Liver (tissue), 9 donors: Measurements from ENCODE around the gene WDR86. TPM values are rescaled to one million over a fixed set of nuclear protein-coding genes. Genes with fewer than 3 reads are reported as not detected.

Source experiments
- DNase-seq: peaks from one replicate; pipeline ENCODE4 v3.0.0-alpha.2; 2017; ENCODE audit warnings: low spot score
- H3K27ac ChIP-seq, 2 donors: one replicate each; pipeline ENCODE4 v1.7.0; 2013; ENCODE audit warnings: inconsistent platforms in 2 of 2, low read length in 2 of 2, control low read depth in 1 of 2, low read depth in 1 of 2, mild to moderate bottlenecking in 1 of 2
- H3K27me3 ChIP-seq, 4 donors: one replicate each; pipeline versions ENCODE4 v1.6.1 to v1.7.0; 2013; ENCODE audit warnings: low read length in 3 of 4, inconsistent platforms in 1 of 4, mild to moderate bottlenecking in 1 of 4, moderate library complexity in 1 of 4; ENCODE audit not compliant: control insufficient read depth in 4 of 4, insufficient read depth in 4 of 4
- H3K36me3 ChIP-seq, 4 donors: one replicate each; pipeline versions ENCODE4 v1.6.1 to v1.7.0; 2013; ENCODE audit warnings: low read length in 3 of 4, mild to moderate bottlenecking in 3 of 4, low read depth in 1 of 4, moderate library complexity in 1 of 4; ENCODE audit not compliant: control insufficient read depth in 4 of 4, insufficient read depth in 3 of 4
- H3K4me1 ChIP-seq, 4 donors: one replicate each; pipeline versions ENCODE4 v1.6.1 to v1.7.0; 2013; ENCODE audit warnings: low read length in 3 of 4, mild to moderate bottlenecking in 3 of 4, moderate library complexity in 1 of 4; ENCODE audit not compliant: control insufficient read depth in 4 of 4, insufficient read depth in 4 of 4
- H3K4me3 ChIP-seq, 3 donors: one replicate each; pipeline versions ENCODE4 v1.6.1 to v1.7.0; 2013; ENCODE audit warnings: low read length in 3 of 3, control low read depth in 1 of 3, low read depth in 1 of 3, mild to moderate bottlenecking in 1 of 3
- H3K9ac ChIP-seq, 2 donors: one replicate each; pipeline ENCODE4 v1.7.0; 2013; ENCODE audit warnings: low read length in 2 of 2, mild to moderate bottlenecking in 2 of 2, moderate library complexity in 2 of 2, control low read depth in 1 of 2, low read depth in 1 of 2
- H3K9me3 ChIP-seq, 4 donors: one replicate each; pipeline versions ENCODE4 v1.6.1 to v1.7.0; 2013; ENCODE audit warnings: low read length in 3 of 4; ENCODE audit not compliant: control insufficient read depth in 4 of 4
- FOXA1 ChIP-seq: IDR thresholded peaks from 2 replicates; pipeline ENCODE4 v1.6.1; 2016; ENCODE audit warnings: antibody characterized with exemption
- FOXA2 ChIP-seq: IDR thresholded peaks from 2 replicates; pipeline ENCODE4 v1.6.1; 2016; ENCODE audit warnings: antibody characterized with exemption
- HNF4A ChIP-seq, 2 donors: conservative IDR thresholded peaks; 2 replicates each; pipeline ENCODE4 v1.6.1; 2016; ENCODE audit warnings: antibody characterized with exemption in 2 of 2, mild to moderate bottlenecking in 2 of 2
- HNF4G ChIP-seq: IDR thresholded peaks from 2 replicates; pipeline ENCODE4 v1.6.1; 2016; ENCODE audit warnings: antibody characterized with exemption
- JUND ChIP-seq, 2 donors: IDR thresholded peaks; 2 replicates each; pipeline ENCODE4 v1.6.1; 2016; ENCODE audit warnings: antibody characterized with exemption in 2 of 2
- NR2F2 ChIP-seq: IDR thresholded peaks from 2 replicates; pipeline ENCODE4 v1.6.1; 2016; ENCODE audit warnings: antibody characterized with exemption
- RAD21 ChIP-seq, 2 donors: IDR thresholded peaks; 2 replicates each; pipeline ENCODE4 v1.6.1; 2016; ENCODE audit warnings: antibody characterized with exemption in 2 of 2, mild to moderate bottlenecking in 2 of 2
- RXRA ChIP-seq, 2 donors: IDR thresholded peaks; 2 replicates each; pipeline ENCODE4 v1.6.1; 2017 to 2018; ENCODE audit warnings: antibody characterized with exemption in 2 of 2, mild to moderate bottlenecking in 1 of 2
- SP1 ChIP-seq: IDR thresholded peaks from 2 replicates; pipeline ENCODE4 v1.6.1; 2018; ENCODE audit warnings: antibody characterized with exemption, mild to moderate bottlenecking
- TAF1 ChIP-seq: conservative IDR thresholded peaks from 2 replicates; pipeline ENCODE4 v1.6.1; 2016; ENCODE audit warnings: antibody characterized with exemption, mild to moderate bottlenecking
- YY1 ChIP-seq: IDR thresholded peaks from 2 replicates; pipeline ENCODE4 v1.6.1; 2016; ENCODE audit warnings: antibody characterized with exemption, mild to moderate bottlenecking
- WGBS: extraction: QIAGEN DNeasy Blood & Tissue Kit; methylation state at CpG from one replicate; pipeline ENCODE4 v1.1.7; 2013; 5-methylcytosine and 5-hydroxymethylcytosine counted together
- polyA plus RNA-seq, 2 donors: library from polyadenylated mRNA; stranded (reverse) in 1 of 2; unstranded in 1 of 2; fragments of 200-250 nt in 1 of 2; fragments of >200 nt in 1 of 2; fragmentation: Nextera tagmentation in 1 of 2; extraction: Ambion mirVana in 1 of 2; gene quantifications; one replicate each; pipeline versions ENCODE4 v1.2.1 to v1.2.3, GENCODE V29; 2013 to 2015
- total RNA-seq, 2 donors: library from RNA; depleted of rRNA; stranded (reverse); fragments of >200 nt; gene quantifications; one replicate each; pipeline ENCODE4 v1.2.3, GENCODE V29; 2014
- TF ChIP-seq, protein P1 (sequence below): IDR thresholded peaks from 2 replicates; pipeline ENCODE4 v1.6.1; 2016; ENCODE audit warnings: antibody characterized with exemption, mild to moderate bottlenecking
- TF ChIP-seq, protein P2 (sequence below): IDR thresholded peaks from 2 replicates; pipeline ENCODE4 v1.6.1; 2016; ENCODE audit warnings: antibody characterized with exemption
- TF ChIP-seq, protein P3 (sequence below): IDR thresholded peaks from 2 replicates; pipeline ENCODE4 v1.6.1; 2016; ENCODE audit warnings: antibody characterized with exemption
- TF ChIP-seq, protein P4 (sequence below): fragments of 150-350 bp; IDR thresholded peaks from 2 replicates; pipeline ENCODE4 v1.5.1; 2017; ENCODE audit warnings: improper control_type of control experiment, low read depth, low read length; ENCODE audit not compliant: missing input control
- TF ChIP-seq, protein P5 (sequence below): IDR thresholded peaks from 2 replicates; pipeline ENCODE4 v1.6.1; 2016; ENCODE audit warnings: antibody characterized with exemption
- donor health status: healthy.
- donor health status: healthy.
- donor health status: healthy.
- donor health status: healthy.
- donor health status: healthy.

The WDR86 gene
- total and polyA plus RNA-seq, 4 donors, result 0.35 to 4.9 (median 0.77) TPM

DNA sequence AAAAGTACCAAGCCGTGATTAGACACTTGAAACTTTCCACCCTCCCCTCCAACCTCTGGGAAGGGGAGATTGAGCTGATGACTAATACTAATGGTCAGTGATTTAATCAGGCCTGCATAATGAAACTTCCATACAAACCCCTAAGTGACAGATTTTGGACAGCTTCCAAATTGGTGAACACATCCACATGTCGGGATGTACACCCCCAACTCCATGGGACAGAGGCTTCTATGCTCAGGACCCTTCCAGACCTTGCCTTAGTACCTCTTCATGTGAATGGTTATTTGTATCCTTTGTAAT lies 63.4 kb downstream of the WDR86 start (continued):
- TF ChIP-seq, protein P1, sequence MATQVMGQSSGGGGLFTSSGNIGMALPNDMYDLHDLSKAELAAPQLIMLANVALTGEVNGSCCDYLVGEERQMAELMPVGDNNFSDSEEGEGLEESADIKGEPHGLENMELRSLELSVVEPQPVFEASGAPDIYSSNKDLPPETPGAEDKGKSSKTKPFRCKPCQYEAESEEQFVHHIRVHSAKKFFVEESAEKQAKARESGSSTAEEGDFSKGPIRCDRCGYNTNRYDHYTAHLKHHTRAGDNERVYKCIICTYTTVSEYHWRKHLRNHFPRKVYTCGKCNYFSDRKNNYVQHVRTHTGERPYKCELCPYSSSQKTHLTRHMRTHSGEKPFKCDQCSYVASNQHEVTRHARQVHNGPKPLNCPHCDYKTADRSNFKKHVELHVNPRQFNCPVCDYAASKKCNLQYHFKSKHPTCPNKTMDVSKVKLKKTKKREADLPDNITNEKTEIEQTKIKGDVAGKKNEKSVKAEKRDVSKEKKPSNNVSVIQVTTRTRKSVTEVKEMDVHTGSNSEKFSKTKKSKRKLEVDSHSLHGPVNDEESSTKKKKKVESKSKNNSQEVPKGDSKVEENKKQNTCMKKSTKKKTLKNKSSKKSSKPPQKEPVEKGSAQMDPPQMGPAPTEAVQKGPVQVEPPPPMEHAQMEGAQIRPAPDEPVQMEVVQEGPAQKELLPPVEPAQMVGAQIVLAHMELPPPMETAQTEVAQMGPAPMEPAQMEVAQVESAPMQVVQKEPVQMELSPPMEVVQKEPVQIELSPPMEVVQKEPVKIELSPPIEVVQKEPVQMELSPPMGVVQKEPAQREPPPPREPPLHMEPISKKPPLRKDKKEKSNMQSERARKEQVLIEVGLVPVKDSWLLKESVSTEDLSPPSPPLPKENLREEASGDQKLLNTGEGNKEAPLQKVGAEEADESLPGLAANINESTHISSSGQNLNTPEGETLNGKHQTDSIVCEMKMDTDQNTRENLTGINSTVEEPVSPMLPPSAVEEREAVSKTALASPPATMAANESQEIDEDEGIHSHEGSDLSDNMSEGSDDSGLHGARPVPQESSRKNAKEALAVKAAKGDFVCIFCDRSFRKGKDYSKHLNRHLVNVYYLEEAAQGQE, result no peak

DNA sequence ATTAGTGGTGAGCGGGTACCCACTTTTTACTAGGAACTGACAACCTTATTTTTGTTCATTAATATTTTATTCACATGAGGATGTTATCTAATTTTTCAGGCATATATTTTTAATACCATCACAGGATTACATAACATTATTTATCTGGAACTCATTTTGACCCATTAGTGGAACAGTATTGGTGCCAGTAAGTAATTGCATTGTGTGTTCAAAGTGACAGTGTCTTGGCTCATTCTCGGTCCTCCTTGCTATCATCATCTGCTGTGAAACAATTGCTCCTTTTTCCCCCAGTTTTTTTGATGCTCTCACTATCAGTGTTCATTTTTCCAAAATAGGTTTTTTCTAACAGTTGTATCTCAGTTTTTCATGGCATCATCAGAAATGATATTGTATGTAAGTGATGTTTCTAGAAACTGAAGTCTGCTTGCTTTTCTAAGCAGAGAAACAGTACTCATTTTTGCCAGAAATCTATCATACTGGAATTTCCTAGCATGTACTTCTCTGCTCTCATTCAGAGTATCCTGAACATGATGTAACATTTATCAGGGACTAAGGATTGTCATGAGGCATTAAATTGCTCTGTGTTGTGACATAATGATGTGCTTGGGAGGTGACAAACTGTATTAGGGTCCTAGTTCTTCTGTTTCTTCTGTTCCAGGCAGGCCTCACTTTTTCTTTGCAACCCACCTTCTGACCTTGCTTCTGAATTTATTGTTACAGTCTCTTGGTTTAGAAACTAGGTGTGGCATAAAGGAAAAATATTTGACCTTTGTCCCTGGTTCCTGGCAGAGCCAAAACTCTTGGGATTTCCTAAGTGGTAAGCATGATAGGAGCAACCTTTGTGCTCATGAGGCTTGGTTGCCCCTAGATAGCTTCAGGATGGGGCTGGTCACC lies 64.0 kb downstream of the WDR86 start:
- H3K27ac ChIP-seq, result peak overlapping the region in 1 of 2 donors; percentile 1
- peaks cover 3 to 34% (median 22%) of the 10 kb centered on the region in 4 donors for H3K4me1 ChIP-seq
- TF ChIP-seq, protein P2, sequence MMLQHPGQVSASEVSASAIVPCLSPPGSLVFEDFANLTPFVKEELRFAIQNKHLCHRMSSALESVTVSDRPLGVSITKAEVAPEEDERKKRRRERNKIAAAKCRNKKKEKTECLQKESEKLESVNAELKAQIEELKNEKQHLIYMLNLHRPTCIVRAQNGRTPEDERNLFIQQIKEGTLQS, result peak; percentile 13
- no peak for TF ChIP-seq NR2F2
- TF ChIP-seq HNF4G, result no peak
- peak; percentile 30 for TF ChIP-seq SP1
- TF ChIP-seq HNF4A (conservative IDR thresholded peaks at IDR 0.05), result peak; percentile 39 to 65
- TF ChIP-seq, protein P3, sequence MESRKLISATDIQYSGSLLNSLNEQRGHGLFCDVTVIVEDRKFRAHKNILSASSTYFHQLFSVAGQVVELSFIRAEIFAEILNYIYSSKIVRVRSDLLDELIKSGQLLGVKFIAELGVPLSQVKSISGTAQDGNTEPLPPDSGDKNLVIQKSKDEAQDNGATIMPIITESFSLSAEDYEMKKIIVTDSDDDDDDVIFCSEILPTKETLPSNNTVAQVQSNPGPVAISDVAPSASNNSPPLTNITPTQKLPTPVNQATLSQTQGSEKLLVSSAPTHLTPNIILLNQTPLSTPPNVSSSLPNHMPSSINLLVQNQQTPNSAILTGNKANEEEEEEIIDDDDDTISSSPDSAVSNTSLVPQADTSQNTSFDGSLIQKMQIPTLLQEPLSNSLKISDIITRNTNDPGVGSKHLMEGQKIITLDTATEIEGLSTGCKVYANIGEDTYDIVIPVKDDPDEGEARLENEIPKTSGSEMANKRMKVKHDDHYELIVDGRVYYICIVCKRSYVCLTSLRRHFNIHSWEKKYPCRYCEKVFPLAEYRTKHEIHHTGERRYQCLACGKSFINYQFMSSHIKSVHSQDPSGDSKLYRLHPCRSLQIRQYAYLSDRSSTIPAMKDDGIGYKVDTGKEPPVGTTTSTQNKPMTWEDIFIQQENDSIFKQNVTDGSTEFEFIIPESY, result no peak
- TF ChIP-seq RXRA (IDR thresholded peaks at IDR 0.05), result no peak
- DNase-seq, result no peak
- no peaks in the 10 kb centered on the region for H3K9me3 ChIP-seq
- H3K4me3 ChIP-seq, result no peak overlapping the region
- peaks cover 2 to 17% (median 13%) of the 10 kb centered on the region in 4 donors for H3K36me3 ChIP-seq
- no peak overlapping the region for H3K9ac ChIP-seq
- H3K27me3 ChIP-seq, result no peaks in the 10 kb centered on the region
- 87% methylated on average over 2 of the region's 2 CpGs for WGBS

DNA sequence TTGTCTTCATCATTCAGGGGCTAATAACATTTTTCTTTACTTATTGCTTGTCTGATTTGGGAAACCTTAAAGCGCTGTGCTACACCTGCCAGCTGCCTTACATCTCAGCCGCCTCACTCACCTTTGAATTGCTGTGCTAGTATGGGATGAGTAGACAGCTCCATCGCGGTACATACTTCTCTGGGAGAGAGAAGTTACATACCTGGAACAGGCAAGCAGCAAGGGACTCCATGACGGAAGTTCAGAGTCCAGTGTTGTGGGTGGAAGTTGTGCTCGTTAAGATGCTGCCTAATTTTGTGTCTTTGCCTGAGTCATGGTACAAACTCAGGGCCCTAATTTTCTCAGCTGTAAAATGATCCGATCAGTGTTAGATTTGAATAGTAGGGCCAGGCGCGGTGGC lies 66.3 kb downstream of the WDR86 start:
- Histone ChIP-seq H3K9ac (no peak overlapping the region), H3K27me3 (no peaks in the 10 kb centered on the region), H3K4me3 (no peak overlapping the region), H3K27ac (no peak overlapping the region), H3K36me3 (peaks cover 2 to 17% (median 13%) of the 10 kb centered on the region in 4 donors), H3K9me3 (no peaks in the 10 kb centered on the region), H3K4me1 (peaks cover 1 to 26% (median 16%) of the 10 kb centered on the region in 4 donors)
- no peak for DNase-seq
- WGBS, result 94% methylated on average over 9 of the region's 9 CpGs
- TF ChIP-seq HNF4G (no peak), NR2F2 (no peak), FOXA2 (no peak), SP1 (no peak), FOXA1 (no peak), RAD21 (IDR thresholded peaks at IDR 0.05) (no peak), HNF4A (conservative IDR thresholded peaks at IDR 0.05) (no peak), TAF1 (no peak), RXRA (IDR thresholded peaks at IDR 0.05) (no peak), YY1 (no peak), JUND (IDR thresholded peaks at IDR 0.05) (no peak)
- TF ChIP-seq, protein P4, sequence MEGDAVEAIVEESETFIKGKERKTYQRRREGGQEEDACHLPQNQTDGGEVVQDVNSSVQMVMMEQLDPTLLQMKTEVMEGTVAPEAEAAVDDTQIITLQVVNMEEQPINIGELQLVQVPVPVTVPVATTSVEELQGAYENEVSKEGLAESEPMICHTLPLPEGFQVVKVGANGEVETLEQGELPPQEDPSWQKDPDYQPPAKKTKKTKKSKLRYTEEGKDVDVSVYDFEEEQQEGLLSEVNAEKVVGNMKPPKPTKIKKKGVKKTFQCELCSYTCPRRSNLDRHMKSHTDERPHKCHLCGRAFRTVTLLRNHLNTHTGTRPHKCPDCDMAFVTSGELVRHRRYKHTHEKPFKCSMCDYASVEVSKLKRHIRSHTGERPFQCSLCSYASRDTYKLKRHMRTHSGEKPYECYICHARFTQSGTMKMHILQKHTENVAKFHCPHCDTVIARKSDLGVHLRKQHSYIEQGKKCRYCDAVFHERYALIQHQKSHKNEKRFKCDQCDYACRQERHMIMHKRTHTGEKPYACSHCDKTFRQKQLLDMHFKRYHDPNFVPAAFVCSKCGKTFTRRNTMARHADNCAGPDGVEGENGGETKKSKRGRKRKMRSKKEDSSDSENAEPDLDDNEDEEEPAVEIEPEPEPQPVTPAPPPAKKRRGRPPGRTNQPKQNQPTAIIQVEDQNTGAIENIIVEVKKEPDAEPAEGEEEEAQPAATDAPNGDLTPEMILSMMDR, result no peak
- TF ChIP-seq, protein P1, result no peak
- TF ChIP-seq, protein P2, result no peak
- TF ChIP-seq, protein P5, sequence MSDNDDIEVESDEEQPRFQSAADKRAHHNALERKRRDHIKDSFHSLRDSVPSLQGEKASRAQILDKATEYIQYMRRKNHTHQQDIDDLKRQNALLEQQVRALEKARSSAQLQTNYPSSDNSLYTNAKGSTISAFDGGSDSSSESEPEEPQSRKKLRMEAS, result no peak
